ENCODE data around the gene TUT1. TPM values are rescaled to one million over a fixed set of nuclear protein-coding genes. Genes with fewer than 3 reads are reported as not detected.
"Not testable (repeated sequence)": the region's sequence is repeated elsewhere in the genome, so short reads cannot be mapped to it uniquely, and the experiment has no call there.

Gene TUT1
- total and polyA plus RNA-seq, 8 donors = 12.0 to 33.4 (median 15.8) TPM

DNA sequence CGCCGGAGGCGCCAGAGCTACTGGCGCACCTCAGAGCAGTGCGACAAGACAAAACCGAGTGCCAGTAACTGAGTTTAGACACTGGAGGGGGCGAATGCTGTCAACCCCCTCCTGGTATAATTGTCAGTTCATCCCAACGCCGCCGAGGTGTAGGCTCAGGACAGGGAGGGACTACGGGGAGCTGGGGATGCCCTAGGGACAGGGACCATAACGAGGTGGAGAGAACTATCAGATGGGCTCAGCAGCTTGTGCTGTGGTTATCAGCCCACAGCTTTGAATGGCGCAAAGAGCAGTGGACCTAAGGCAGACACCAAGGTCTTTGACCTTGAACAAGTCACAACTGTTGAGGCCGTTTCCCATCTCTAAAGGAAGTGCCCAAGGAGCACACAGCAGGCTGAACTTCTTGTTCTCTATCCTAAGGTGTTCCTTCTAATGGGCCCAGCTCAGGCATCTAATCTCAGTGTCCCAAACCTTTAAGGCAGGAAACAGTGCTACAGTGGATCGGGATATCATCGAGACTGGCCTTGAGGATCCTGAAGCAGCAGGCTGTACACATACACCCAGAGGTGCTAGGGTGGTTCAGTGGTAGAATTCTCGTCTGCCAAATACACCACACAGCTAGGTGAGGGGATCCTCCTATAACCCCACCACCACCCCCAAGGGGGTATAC, 958 bp upstream of the TUT1 start:
- intact Hi-C loops (cut with DNase I) = no loop called here
- DNase-seq (no peak), ATAC-seq (peak; percentile 5 to 15 (median 7)), FAIRE-seq (no peak)
- TF ChIP-seq, protein P1, sequence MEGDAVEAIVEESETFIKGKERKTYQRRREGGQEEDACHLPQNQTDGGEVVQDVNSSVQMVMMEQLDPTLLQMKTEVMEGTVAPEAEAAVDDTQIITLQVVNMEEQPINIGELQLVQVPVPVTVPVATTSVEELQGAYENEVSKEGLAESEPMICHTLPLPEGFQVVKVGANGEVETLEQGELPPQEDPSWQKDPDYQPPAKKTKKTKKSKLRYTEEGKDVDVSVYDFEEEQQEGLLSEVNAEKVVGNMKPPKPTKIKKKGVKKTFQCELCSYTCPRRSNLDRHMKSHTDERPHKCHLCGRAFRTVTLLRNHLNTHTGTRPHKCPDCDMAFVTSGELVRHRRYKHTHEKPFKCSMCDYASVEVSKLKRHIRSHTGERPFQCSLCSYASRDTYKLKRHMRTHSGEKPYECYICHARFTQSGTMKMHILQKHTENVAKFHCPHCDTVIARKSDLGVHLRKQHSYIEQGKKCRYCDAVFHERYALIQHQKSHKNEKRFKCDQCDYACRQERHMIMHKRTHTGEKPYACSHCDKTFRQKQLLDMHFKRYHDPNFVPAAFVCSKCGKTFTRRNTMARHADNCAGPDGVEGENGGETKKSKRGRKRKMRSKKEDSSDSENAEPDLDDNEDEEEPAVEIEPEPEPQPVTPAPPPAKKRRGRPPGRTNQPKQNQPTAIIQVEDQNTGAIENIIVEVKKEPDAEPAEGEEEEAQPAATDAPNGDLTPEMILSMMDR (IDR thresholded peaks at IDR 0.05) = no peak
- Histone ChIP-seq H3K27me3 (no peaks in the 10 kb centered on the region), H3K9me3 (no peaks in the 10 kb centered on the region), H3K4me1 (peaks cover 8 to 23% (median 19%) of the 10 kb centered on the region in 3 donors), H3K36me3 (peaks cover 0 to 49% (median 21%) of the 10 kb centered on the region in 3 donors), H3K4me3 (peak overlapping the region; percentile 21 to 77 (median 52)), H3K27ac (peak overlapping the region; percentile 81 to 93 (median 88))
- WGBS, 2 donors = 5% methylated on average over 17 of the region's 17 CpGs

DNA sequence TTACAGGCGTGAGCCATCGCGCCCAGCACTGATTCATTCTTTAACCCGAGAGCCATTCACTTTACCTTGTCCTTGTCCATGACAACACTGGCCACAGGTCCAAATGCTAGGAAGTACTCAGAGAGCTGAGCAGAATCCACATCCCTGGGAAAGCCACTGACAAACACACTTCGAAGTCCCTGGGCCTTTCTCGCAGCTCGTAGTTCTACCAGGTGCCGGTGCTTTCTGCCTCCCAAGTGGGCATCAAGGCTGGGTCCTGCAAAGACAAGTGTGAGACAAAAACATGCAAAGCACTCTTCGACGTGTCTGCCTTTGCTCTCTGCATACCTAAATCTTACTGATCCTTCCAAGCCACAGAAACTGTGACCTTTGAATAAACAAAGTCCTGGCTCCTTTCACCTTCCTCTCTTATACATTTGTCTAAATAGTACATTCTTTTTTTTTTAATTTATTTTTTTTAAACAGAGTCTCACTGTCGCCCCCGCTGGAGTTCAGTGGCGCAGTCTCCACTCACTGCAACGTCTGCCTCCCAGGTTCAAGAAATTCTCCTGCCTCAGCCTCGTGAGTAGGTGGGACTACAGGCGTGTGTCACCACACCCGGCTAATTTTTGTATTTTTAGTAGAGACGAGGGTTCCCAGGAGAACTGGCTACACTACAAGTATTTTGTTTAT, 2.2 kb downstream of the TUT1 start:
- no peak for ATAC-seq
- intact Hi-C loops (cut with DNase I) = no loop called here
- TF ChIP-seq, protein P1 (IDR thresholded peaks at IDR 0.05) = no peak
- peak in 2 of 6 donors; percentile 4 to 9 for DNase-seq
- no peaks in the 10 kb centered on the region for H3K9me3 ChIP-seq
- no peak for FAIRE-seq
- 65 to 68% methylated on average over 18 of the region's 18 CpGs for WGBS, 2 donors
- H3K27me3 ChIP-seq = no peaks in the 10 kb centered on the region
- H3K4me1 ChIP-seq = peaks cover 8 to 23% (median 19%) of the 10 kb centered on the region in 3 donors
- peaks cover 0 to 25% (median 8%) of the 10 kb centered on the region in 3 donors for H3K36me3 ChIP-seq
- H3K4me3 ChIP-seq = no peak overlapping the region
- H3K27ac ChIP-seq = no peak overlapping the region

DNA sequence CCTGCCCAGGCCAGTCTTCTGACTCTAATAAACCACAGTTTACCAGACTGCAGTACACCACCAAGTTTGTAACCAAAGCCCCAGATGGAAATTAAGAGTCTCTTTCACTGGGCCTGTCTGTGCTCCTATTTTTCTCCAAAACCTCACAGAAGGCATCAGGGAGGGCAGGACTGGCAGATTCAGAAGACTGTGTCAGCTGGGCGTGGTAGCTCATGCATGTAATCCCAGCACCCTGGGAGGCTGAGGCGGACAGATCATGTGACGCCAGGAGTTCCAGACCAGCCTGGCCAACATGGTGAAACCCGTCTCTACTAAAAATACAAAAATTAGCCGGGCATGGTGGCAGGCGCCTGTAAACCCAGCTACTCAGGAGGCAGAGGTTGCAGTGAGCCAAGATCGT, 6.0 kb downstream of the TUT1 start:
- H3K4me3 ChIP-seq; H3K27ac ChIP-seq; H3K27me3 ChIP-seq; intact Hi-C loops (cut with DNase I); H3K9me3 ChIP-seq; FAIRE-seq; ATAC-seq: not testable (repeated sequence)
- peaks cover 6 to 10% (median 10%) of the 10 kb centered on the region in 3 donors for H3K4me1 ChIP-seq
- peaks cover 0 to 30% (median 8%) of the 10 kb centered on the region in 3 donors for H3K36me3 ChIP-seq
- DNase-seq = peak in 1 of 6 donors; percentile 5
- 92 to 98% methylated on average over 7 of the region's 7 CpGs for WGBS, 2 donors

DNA sequence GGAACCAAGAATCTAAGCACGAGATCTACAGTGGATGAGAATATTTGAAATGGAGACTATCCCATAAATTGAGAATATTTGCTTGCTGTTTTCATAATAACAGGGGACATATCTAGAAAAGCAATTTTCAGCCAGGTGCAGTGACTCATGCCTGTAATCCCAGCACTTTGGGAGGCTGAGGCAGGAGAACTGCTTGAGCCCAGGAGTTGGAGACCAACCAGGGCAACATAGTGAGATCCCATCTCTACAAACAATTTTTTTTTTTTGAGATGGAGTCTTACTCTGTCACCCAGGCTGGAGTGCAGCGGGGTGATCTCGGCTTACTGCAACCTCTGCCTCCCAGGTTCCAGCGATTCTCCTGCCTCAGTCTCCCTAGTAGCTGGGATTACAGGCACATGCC, 9.6 kb downstream of the TUT1 start:
- ATAC-seq; H3K4me1 ChIP-seq; FAIRE-seq; H3K9me3 ChIP-seq; H3K27ac ChIP-seq; DNase-seq; H3K27me3 ChIP-seq; intact Hi-C loops (cut with DNase I); H3K4me3 ChIP-seq: not testable (repeated sequence)
- 96 to 97% methylated on average over 4 of the region's 4 CpGs for WGBS, 2 donors
- peaks cover 0 to 27% (median 16%) of the 10 kb centered on the region in 3 donors for H3K36me3 ChIP-seq

DNA sequence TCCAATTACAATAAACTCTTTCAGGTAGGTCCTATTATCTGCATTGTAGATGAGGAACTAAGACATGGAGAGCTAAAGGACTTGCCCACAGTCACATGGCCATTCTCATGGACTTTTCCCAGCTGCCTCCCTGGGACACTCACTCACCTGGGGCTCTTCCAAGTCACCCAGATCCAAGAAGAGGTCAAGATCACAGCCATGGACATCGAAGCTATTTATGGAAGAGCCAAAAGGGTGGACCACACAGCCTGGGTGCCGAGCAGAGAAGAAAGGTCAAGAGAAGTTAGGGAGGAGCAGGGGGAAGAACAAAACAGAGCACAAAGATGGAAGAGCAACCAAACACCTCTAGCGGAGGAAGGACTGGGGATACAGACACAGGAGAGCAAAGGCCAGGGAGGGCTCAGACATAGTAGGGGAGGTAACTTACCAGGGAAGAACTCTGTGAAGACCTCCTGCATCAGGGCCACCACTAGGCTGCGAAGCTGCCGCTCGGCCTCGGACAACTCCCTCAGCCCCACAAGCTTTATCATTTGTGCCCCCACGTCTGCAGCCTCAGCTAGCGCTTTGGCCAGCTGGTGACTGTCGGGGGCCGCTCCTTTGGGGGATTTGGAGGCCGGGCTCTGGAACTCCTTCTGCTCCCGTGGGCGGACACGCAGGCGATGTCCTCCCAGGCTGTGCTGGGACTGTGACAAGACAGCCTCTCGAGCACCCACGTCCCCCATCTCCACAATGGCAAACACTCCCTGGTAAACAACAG, 10.2 kb downstream of the TUT1 start:
- FAIRE-seq (no peak), ATAC-seq (no peak), DNase-seq (no peak)
- Histone ChIP-seq H3K27me3 (no peaks in the 10 kb centered on the region), H3K36me3 (peaks cover 0 to 27% (median 14%) of the 10 kb centered on the region in 3 donors), H3K9me3 (no peaks in the 10 kb centered on the region), H3K4me3 (no peak overlapping the region), H3K4me1 (no peaks in the 10 kb centered on the region), H3K27ac (no peak overlapping the region)
- intact Hi-C loops (cut with DNase I) = no loop called here
- 88 to 91% methylated on average over 18 of the region's 18 CpGs for WGBS, 2 donors
- TF ChIP-seq, protein P1 (IDR thresholded peaks at IDR 0.05) = no peak
